ENCODE measurements around the gene SPCS2.

SPCS2 gene

DNA sequence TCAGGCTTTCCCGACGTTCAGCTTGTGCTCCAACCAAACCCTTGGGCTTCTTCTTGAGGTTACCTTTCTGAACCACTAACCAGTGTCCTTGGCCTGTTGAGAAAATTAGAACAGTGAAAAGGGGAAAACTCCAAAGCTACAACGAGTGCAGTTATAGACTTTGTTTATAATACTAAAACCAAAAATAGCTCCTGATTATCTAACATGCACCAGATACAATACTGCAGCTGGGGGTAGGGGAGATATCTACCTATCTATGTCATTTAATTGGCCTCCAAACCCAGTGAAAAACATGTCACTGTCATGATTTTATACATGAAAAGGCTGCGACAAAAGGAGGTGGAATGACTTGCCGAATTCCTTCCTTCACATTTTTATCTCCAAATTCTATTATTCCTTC lies 12.1 kb upstream of the SPCS2 start:
- Mint-ChIP-seq H3K27me3 (ENCODE audit: low read depth) (no peaks in the 10 kb centered on the region), H3K36me3 (ENCODE audit: low read depth) (peaks cover 39% of the 10 kb centered on the region)
- TF ChIP-seq, protein P1, sequence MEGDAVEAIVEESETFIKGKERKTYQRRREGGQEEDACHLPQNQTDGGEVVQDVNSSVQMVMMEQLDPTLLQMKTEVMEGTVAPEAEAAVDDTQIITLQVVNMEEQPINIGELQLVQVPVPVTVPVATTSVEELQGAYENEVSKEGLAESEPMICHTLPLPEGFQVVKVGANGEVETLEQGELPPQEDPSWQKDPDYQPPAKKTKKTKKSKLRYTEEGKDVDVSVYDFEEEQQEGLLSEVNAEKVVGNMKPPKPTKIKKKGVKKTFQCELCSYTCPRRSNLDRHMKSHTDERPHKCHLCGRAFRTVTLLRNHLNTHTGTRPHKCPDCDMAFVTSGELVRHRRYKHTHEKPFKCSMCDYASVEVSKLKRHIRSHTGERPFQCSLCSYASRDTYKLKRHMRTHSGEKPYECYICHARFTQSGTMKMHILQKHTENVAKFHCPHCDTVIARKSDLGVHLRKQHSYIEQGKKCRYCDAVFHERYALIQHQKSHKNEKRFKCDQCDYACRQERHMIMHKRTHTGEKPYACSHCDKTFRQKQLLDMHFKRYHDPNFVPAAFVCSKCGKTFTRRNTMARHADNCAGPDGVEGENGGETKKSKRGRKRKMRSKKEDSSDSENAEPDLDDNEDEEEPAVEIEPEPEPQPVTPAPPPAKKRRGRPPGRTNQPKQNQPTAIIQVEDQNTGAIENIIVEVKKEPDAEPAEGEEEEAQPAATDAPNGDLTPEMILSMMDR (IDR thresholded peaks at IDR 0.05; ENCODE audit: unreplicated experiment in 3 of 3): no peak

DNA sequence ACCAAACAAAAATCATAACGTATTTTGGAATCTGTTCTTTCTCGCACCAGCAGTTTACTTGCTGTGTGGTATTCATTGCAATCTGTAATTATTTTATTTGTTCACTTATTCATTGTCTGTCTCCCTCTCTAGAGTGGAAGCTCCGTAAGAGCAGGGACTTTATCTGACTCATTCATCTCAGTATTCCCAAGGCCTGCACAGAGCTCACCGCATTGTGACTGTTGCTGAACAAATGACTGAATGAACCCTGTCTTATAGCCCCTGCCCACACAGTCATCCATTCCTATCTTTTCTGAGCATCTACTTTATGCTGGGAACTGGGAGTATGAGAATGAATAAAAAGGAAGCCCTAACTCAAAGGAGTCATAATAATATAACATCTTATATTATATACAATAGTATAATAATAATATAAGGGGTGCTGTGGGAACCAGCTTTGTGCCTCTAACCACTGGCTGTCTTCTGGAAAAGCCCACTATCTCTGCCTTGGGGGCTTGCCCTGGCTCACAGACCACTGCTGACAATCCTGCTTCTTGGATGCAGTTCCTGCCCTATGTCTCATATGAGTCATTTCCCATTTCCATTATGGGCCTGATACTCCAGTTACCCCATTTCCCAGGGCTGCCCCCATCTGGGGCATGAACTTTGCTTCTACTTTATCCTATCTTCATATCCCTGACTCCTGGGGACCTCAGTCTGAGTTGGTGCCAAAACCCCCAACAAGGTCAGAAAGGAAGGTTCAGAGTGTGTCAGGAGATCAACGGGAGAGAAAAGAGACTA lies 11.2 kb upstream of the SPCS2 start:
- Mint-ChIP-seq H3K9me3 (no peaks in the 10 kb centered on the region), H3K36me3 (ENCODE audit: low read depth) (peaks cover 39% of the 10 kb centered on the region), H3K27me3 (ENCODE audit: low read depth) (no peaks in the 10 kb centered on the region), H3K4me3 (no peak overlapping the region), H3K4me1 (no peaks in the 10 kb centered on the region), H3K27ac (no peak overlapping the region)
- TF ChIP-seq, protein P1 (IDR thresholded peaks at IDR 0.05; ENCODE audit: unreplicated experiment in 3 of 3): no peak

More for the DNA sequence above, 12.1 kb upstream of the SPCS2 start:
- Mint-ChIP-seq H3K27ac (no peak overlapping the region), H3K9me3 (no peaks in the 10 kb centered on the region), H3K4me1 (no peaks in the 10 kb centered on the region), H3K4me3 (no peak overlapping the region)

DNA sequence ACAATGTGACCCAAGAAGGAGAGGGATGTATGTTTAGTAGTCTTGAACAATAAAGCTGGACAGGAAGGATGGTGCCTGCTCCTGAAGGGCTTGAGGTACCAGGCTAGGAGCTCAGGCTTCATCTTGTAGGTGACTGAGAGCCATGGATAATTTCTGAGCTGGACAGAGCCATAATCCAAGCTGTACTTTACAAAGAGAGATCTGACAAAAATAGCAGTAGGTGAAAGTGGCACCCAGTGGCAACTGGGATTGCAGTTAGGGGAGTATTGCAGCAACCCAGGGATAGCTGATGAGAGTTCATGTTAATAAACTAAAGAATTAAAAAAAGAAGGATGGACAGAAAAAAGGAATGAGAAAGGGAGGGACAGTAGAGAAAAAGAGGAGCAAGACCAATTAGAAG lies 7.6 kb upstream of the SPCS2 start:
- Mint-ChIP-seq H3K27me3 (ENCODE audit: low read depth) (no peaks in the 10 kb centered on the region), H3K27ac (no peak overlapping the region), H3K4me3 (no peak overlapping the region), H3K4me1 (no peaks in the 10 kb centered on the region), H3K9me3 (no peaks in the 10 kb centered on the region), H3K36me3 (ENCODE audit: low read depth) (peaks cover 26% of the 10 kb centered on the region)
- TF ChIP-seq, protein P1 (IDR thresholded peaks at IDR 0.05; ENCODE audit: unreplicated experiment in 3 of 3): no peak

DNA sequence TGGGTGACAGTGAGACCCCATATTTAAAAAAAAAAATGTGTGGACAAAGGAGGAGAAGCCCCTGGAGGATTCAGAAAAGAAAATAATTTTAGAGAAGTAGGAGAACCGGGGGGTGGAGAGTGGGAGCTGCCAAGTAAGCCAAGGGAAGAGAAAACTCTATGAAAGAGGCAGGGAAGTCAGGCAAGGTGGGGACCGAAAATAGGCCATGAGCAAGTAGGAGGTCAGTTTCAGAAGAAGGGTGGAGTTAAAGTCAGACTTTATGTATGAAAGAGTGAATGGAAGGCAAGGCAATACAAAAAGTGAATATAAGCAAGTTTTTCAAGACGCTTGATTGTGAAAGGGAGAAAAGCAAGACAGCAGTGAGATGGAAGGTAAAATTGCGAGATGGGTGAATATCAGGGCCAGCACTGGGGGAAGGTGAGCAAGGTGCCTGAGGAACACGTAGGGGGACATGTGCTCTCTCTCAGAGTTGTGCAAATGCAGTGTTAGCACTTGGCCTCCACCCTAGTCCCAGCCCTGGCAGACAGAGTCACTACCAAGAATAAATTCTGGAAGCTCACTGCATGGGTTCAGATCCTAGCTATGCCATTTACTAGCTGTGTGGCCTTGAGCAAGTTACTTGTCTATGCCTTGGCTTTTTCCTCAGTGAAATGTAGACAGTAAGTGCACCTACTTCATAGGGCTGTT lies 6.8 kb upstream of the SPCS2 start:
- no peaks in the 10 kb centered on the region for H3K9me3 Mint-ChIP-seq

DNA sequence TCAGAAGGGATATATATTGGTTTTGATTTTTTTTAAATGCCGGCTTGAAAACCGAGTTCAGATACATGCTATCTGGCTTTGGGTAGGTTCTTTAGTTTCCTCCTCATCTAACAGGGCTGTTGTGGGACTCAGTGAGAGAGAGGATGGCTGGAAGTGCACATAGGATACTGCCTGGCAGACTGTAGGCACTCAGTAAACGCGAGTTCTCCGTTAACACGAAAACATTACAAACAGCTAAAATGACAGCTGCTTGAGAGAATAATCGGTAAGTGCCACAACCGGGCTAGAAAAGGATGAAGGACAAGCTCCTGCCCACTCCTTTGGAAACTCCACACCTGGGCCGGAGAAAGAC lies 544 bp upstream of the SPCS2 start:
- Mint-ChIP-seq H3K27me3 (ENCODE audit: low read depth) (no peaks in the 10 kb centered on the region), H3K9me3 (no peaks in the 10 kb centered on the region), H3K4me1 (peaks cover 21% of the 10 kb centered on the region), H3K36me3 (ENCODE audit: low read depth) (peaks cover 18% of the 10 kb centered on the region), H3K4me3 (peak overlapping the region; percentile 94 to 96 (median 95)), H3K27ac (peak overlapping the region; percentile 69 to 93 (median 74))
- TF ChIP-seq, protein P1 (IDR thresholded peaks at IDR 0.05; ENCODE audit: unreplicated experiment in 3 of 3): no peak

More for the DNA sequence above, 6.8 kb upstream of the SPCS2 start:
- no peak overlapping the region for H3K27ac Mint-ChIP-seq
- no peaks in the 10 kb centered on the region for H3K27me3 Mint-ChIP-seq (ENCODE audit: low read depth)
- peaks cover 21% of the 10 kb centered on the region for H3K36me3 Mint-ChIP-seq (ENCODE audit: low read depth)
- no peaks in the 10 kb centered on the region for H3K4me1 Mint-ChIP-seq
- H3K4me3 Mint-ChIP-seq: peak overlapping the region in 1 of 3 experiments; percentile 12
- TF ChIP-seq, protein P1 (IDR thresholded peaks at IDR 0.05; ENCODE audit: unreplicated experiment in 3 of 3): no peak
